ENCODE results near the gene LRIG1.

The LRIG1 gene

DNA sequence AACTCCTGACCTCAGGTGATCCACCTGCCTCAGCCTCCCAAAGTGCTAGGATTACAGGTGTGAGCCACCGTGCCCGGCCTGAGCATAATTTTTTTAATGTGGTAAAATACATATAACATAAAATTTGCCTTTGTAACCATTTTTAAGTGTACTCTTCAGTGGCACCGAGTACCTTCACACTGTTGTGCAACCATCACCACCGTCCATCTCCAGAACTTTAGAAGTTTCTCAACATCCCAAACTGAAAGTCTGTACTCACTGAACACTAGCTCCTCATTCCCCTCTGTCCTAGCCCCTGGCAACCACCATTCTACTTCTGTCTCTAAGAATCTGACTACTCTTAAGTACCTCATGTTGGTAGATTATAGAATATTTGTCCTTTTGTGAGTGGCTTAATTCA lies 35.2 kb downstream of the LRIG1 start:
- TF ChIP-seq, protein P1, sequence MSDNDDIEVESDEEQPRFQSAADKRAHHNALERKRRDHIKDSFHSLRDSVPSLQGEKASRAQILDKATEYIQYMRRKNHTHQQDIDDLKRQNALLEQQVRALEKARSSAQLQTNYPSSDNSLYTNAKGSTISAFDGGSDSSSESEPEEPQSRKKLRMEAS (IDR thresholded peaks at IDR 0.05), result no peak
- TF ChIP-seq FOXM1 (IDR thresholded peaks at IDR 0.05; ENCODE audit: borderline replicate concordance, low read depth) (no peak), NFIC (IDR thresholded peaks at IDR 0.05) (no peak), TEAD4 (IDR thresholded peaks at IDR 0.05) (no peak), EP300 (IDR thresholded peaks at IDR 0.05; ENCODE audit: borderline replicate concordance) (no peak), CEBPB (IDR thresholded peaks at IDR 0.05) (no peak), ZBTB7A (IDR thresholded peaks at IDR 0.05; ENCODE audit: low read depth) (no peak), CREB1 (IDR thresholded peaks at IDR 0.05; ENCODE audit: low read depth) (no peak), RAD21 (IDR thresholded peaks at IDR 0.05; ENCODE audit: low read depth) (no peak), TCF12 (IDR thresholded peaks at IDR 0.05; ENCODE audit: low read depth) (no peak), EGR1 (IDR thresholded peaks at IDR 0.05) (no peak), TAF1 (IDR thresholded peaks at IDR 0.05; ENCODE audit: low read depth) (no peak), YY1 (IDR thresholded peaks at IDR 0.05; ENCODE audit: low read depth) (no peak), USF1 (IDR thresholded peaks at IDR 0.05) (no peak)
- TF ChIP-seq, protein P2, sequence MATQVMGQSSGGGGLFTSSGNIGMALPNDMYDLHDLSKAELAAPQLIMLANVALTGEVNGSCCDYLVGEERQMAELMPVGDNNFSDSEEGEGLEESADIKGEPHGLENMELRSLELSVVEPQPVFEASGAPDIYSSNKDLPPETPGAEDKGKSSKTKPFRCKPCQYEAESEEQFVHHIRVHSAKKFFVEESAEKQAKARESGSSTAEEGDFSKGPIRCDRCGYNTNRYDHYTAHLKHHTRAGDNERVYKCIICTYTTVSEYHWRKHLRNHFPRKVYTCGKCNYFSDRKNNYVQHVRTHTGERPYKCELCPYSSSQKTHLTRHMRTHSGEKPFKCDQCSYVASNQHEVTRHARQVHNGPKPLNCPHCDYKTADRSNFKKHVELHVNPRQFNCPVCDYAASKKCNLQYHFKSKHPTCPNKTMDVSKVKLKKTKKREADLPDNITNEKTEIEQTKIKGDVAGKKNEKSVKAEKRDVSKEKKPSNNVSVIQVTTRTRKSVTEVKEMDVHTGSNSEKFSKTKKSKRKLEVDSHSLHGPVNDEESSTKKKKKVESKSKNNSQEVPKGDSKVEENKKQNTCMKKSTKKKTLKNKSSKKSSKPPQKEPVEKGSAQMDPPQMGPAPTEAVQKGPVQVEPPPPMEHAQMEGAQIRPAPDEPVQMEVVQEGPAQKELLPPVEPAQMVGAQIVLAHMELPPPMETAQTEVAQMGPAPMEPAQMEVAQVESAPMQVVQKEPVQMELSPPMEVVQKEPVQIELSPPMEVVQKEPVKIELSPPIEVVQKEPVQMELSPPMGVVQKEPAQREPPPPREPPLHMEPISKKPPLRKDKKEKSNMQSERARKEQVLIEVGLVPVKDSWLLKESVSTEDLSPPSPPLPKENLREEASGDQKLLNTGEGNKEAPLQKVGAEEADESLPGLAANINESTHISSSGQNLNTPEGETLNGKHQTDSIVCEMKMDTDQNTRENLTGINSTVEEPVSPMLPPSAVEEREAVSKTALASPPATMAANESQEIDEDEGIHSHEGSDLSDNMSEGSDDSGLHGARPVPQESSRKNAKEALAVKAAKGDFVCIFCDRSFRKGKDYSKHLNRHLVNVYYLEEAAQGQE (IDR thresholded peaks at IDR 0.05; ENCODE audit: low read depth), result no peak

GRCh38 chr3:66465034-66465433 lies 35.8 kb downstream of the LRIG1 start:
- TF ChIP-seq EGR1 (IDR thresholded peaks at IDR 0.05) (no peak), FOXM1 (IDR thresholded peaks at IDR 0.05; ENCODE audit: borderline replicate concordance, low read depth) (no peak), ZBTB7A (IDR thresholded peaks at IDR 0.05; ENCODE audit: low read depth) (no peak), YY1 (IDR thresholded peaks at IDR 0.05; ENCODE audit: low read depth) (no peak), CEBPB (IDR thresholded peaks at IDR 0.05) (no peak), TCF12 (IDR thresholded peaks at IDR 0.05; ENCODE audit: low read depth) (no peak), CREB1 (IDR thresholded peaks at IDR 0.05; ENCODE audit: low read depth) (no peak), TEAD4 (IDR thresholded peaks at IDR 0.05) (no peak), TAF1 (IDR thresholded peaks at IDR 0.05; ENCODE audit: low read depth) (no peak), USF1 (IDR thresholded peaks at IDR 0.05) (no peak), EP300 (IDR thresholded peaks at IDR 0.05; ENCODE audit: borderline replicate concordance) (no peak), RAD21 (IDR thresholded peaks at IDR 0.05; ENCODE audit: low read depth) (no peak), NFIC (IDR thresholded peaks at IDR 0.05) (no peak)
- TF ChIP-seq, protein P2 (IDR thresholded peaks at IDR 0.05; ENCODE audit: low read depth), result no peak
- TF ChIP-seq, protein P1 (IDR thresholded peaks at IDR 0.05), result no peak

DNA sequence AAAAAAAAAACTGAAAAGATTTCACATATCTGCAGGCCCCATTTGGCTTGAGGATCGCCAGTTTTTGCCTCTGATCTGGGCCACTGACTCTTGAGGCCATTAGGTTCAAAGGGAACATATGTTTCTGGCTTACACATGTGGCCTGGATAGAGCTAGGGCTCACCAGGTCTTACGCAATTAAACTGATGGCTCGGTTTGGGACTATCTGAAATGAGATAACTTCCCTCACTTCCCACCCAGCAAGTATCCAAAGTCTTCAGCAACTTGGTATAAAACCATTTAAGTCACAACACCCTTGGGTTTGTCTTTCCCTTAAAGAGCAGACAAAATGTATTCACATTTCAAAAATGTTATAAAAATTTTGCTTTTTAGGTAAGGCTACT lies 36.3 kb downstream of the LRIG1 start:
- TF ChIP-seq CREB1 (IDR thresholded peaks at IDR 0.05; ENCODE audit: low read depth), result no peak
- no peak for TF ChIP-seq YY1 (IDR thresholded peaks at IDR 0.05; ENCODE audit: low read depth)
- no peak for TF ChIP-seq ZBTB7A (IDR thresholded peaks at IDR 0.05; ENCODE audit: low read depth)
- no peak for TF ChIP-seq TCF12 (IDR thresholded peaks at IDR 0.05; ENCODE audit: low read depth)
- no peak for TF ChIP-seq USF1 (IDR thresholded peaks at IDR 0.05)
- peak; percentile 28; the same call in 1 of the 2 replicates for TF ChIP-seq CEBPB (IDR thresholded peaks at IDR 0.05)
- TF ChIP-seq, protein P1 (IDR thresholded peaks at IDR 0.05), result no peak
- TF ChIP-seq EP300 (IDR thresholded peaks at IDR 0.05; ENCODE audit: borderline replicate concordance), result no peak
- TF ChIP-seq, protein P2 (IDR thresholded peaks at IDR 0.05; ENCODE audit: low read depth), result no peak

All from Ishikawa (cell line).